GM12878 (cell line): ENCODE measurements around the gene TFDP1. TPM values are rescaled to one million over a fixed set of nuclear protein-coding genes. Genes with fewer than 3 reads are reported as not detected.

ENCODE experiments used
- ATAC-seq: fragments of 200-7000 bp; cut with Tn5 transposase; 3 replicates; pipeline ENCODE4 v1.9.1; 2020; ENCODE audit warnings: mild to moderate bottlenecking, moderate library complexity
- BruUV-seq: library from RNA; stranded (reverse); fragments of 400-500 nt; replicated peaks from 2 replicates; lab custom pipeline; 2021; lab: Mats Ljungman, UMichigan
- CTCF ChIA-PET: fragments of 300-600 bp; sonication (Branson Sonifier 250); formaldehyde crosslinking; extraction: SDS; loops from one replicate; lab custom pipeline; 2021; ENCODE audit warnings: inconsistent platforms; lab: Yijun Ruan, JAX
- POLR2A ChIA-PET: fragments of 350-600 bp; formaldehyde crosslinking; extraction: SDS; loops from one replicate; lab custom pipeline; 2021; ENCODE audit warnings: inconsistent platforms; lab: Charles Lee
- RAD21 ChIA-PET: fragments of 300-600 bp; sonication (Branson Sonifier 250); formaldehyde crosslinking; loops from one replicate; lab custom pipeline; 2023; ENCODE audit warnings: antibody characterized with exemption; ENCODE audit not compliant: unreplicated experiment; lab: Charles Lee
- SMC1A ChIA-PET: fragments of 300-600 bp; sonication (Branson Sonifier 250); formaldehyde crosslinking; loops from one replicate; lab custom pipeline; 2023; ENCODE audit not compliant: unreplicated experiment, uncharacterized antibody; lab: Charles Lee
- DNase-seq: peaks from one replicate; pipeline ENCODE4 v3.0.0-alpha.2; 2011; ENCODE audit warnings: low read depth, low spot score
- FAIRE-seq: peaks from 3 replicates; lab custom pipeline; 2011; peaks lifted over from hg19 to GRCh38; lab: Jason Lieb, UNC
- H2AFZ ChIP-seq: 2 replicates; pipeline ENCODE4 v1.6.0; 2011; ENCODE audit warnings: low read depth, low read length, control low read depth; ENCODE audit not compliant: control insufficient read depth
- H3K27ac ChIP-seq: 2 replicates; pipeline ENCODE4 v1.5.1; 2011; ENCODE audit warnings: control low read depth; ENCODE audit not compliant: control insufficient read depth, insufficient read depth
- H3K27me3 ChIP-seq, 2 experiments: replicated peaks in 1 of 2; 2 replicates each; pipeline versions ENCODE4 v1.6.0 to v1.6.1; 2011; ENCODE audit warnings: low read length in 1 of 2; ENCODE audit not compliant: control insufficient read depth in 2 of 2, insufficient read depth in 2 of 2
- H3K36me3 ChIP-seq, 2 experiments: 2 replicates each; pipeline ENCODE4 v1.5.1; 2011; ENCODE audit warnings: low read length in 1 of 2; ENCODE audit not compliant: control insufficient read depth in 2 of 2, insufficient read depth in 2 of 2
- H3K4me1 ChIP-seq: 2 replicates; pipeline ENCODE4 v1.6.1; 2011; ENCODE audit warnings: mild to moderate bottlenecking, low read length, moderate library complexity, mixed read lengths; ENCODE audit not compliant: control insufficient read depth, insufficient read depth
- H3K4me2 ChIP-seq: 2 replicates; pipeline ENCODE4 v1.6.0; 2011; ENCODE audit warnings: control low read depth; ENCODE audit not compliant: control insufficient read depth, insufficient read depth
- H3K4me3 ChIP-seq: fragments of 200-600 bp; sonication (generic); 2 replicates; pipeline ENCODE4 v1.5.1; 2016
- H3K79me2 ChIP-seq: 2 replicates; pipeline ENCODE4 v1.6.0; 2011; ENCODE audit warnings: low read length; ENCODE audit not compliant: control insufficient read depth, insufficient read depth
- H3K9ac ChIP-seq: 2 replicates; pipeline ENCODE4 v1.8.0; 2011; ENCODE audit warnings: low read length, control low read depth, mixed read lengths; ENCODE audit not compliant: control insufficient read depth, insufficient read depth
- H3K9me3 ChIP-seq: replicated peaks from 3 replicates; pipeline ENCODE4 v1.5.1; 2011; ENCODE audit warnings: mild to moderate bottlenecking, low read length; ENCODE audit not compliant: control insufficient read depth, insufficient read depth
- H4K20me1 ChIP-seq: 2 replicates; pipeline ENCODE4 v1.6.0; 2011; ENCODE audit not compliant: control insufficient read depth, insufficient read depth
- CHD2 ChIP-seq: IDR thresholded peaks from 2 replicates; pipeline ENCODE4 v1.6.1; 2011; ENCODE audit warnings: low read depth, low read length, improper control_type of control experiment, borderline replicate concordance
- RUNX3 ChIP-seq: IDR thresholded peaks from 2 replicates; pipeline ENCODE4 v1.6.1; 2012; ENCODE audit warnings: low read length, inconsistent platforms
- YY1 ChIP-seq: IDR thresholded peaks from 2 replicates; pipeline ENCODE4 v1.6.1; 2011; ENCODE audit warnings: low read depth, mild to moderate bottlenecking, low read length
- ZNF622 ChIP-seq: fragments of 450-650 bp; IDR thresholded peaks from 2 replicates; pipeline ENCODE4 v1.6.1; 2017; ENCODE audit warnings: mild to moderate bottlenecking, inconsistent platforms
- WGBS: methylation state at CpG from one replicate; pipeline ENCODE4 v1.1.6; 2016; ENCODE audit warnings: low lambda C conversion rate; ENCODE audit not compliant: insufficient replicate concordance, insufficient coverage; ENCODE audit errors: missing lambda C conversion rate; 5-methylcytosine and 5-hydroxymethylcytosine counted together
- in situ Hi-C: fragments of 300-500 bp; cut with MboI; formaldehyde crosslinking; loops from 9 replicates; pipeline ENCODE4 v1.14.3; 2018; ENCODE audit warnings: mixed read lengths
- intact Hi-C: fragments of 100-400 bp; cut with micrococcal nuclease; formaldehyde crosslinking; loops from one replicate; pipeline ENCODE4 v1.14.2; 2022; ENCODE audit not compliant: unreplicated experiment
- polyA plus RNA-seq, 11 experiments: library from polyadenylated mRNA; depleted of rRNA in 4 of 11; unstranded in 6 of 11; stranded (reverse) in 5 of 11; fragments of >200 nt; fragmentation: Nextera tagmentation in 4 of 11; fragmentation: Illumina TruSeq in 1 of 11; extraction: Ambion mirVana in 4 of 11; extraction: Trizol in 1 of 11; gene quantifications; 1 replicate in 1 of 11; 2 replicates in 10 of 11; pipeline versions ENCODE4 v1.2.1 to v1.2.3, GENCODE V29; 2011 to 2016; ENCODE audit warnings: inconsistent platforms in 2 of 11, missing spikeins in 2 of 11, low read depth in 1 of 11
- total RNA-seq, 4 experiments: library from RNA; depleted of rRNA in 3 of 4; stranded (reverse); fragments of >200 nt in 3 of 4; fragmentation: Illumina TruSeq in 1 of 4; extraction: Trizol in 1 of 4; gene quantifications; 2 replicates each; pipeline versions ENCODE4 v1.2.1 to v1.2.3, GENCODE V29; 2013 to 2021

The TFDP1 gene
- total and polyA plus RNA-seq, 10 of the 15 experiments (the other 5 are each of a cell fraction or from before 2014, with no cell fraction given) = 37.7 to 254 (median 119) TPM

DNA sequence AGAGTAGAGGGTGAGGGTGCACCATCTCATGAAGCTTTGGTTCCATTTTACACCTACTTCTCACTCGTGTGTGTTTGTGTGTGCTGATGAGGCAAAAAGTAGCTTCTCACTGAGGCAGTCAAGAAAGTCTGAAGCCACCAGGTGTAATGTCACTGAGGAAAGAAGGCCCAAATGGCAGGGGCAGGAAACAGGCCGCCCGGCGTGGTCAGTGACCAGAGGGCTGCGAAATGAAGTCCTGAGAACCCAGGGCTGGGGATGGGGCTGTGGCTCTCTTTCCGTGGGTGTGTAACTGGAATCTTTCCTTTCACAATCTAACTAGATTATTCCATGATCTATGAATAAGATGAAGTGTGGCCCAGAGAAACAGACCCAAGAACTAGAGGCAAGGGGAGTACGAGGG, 25.5 kb upstream of the TFDP1 start (continued):
- no peak for TF ChIP-seq YY1
- TF ChIP-seq, all 136 proteins: peak for 0

DNA sequence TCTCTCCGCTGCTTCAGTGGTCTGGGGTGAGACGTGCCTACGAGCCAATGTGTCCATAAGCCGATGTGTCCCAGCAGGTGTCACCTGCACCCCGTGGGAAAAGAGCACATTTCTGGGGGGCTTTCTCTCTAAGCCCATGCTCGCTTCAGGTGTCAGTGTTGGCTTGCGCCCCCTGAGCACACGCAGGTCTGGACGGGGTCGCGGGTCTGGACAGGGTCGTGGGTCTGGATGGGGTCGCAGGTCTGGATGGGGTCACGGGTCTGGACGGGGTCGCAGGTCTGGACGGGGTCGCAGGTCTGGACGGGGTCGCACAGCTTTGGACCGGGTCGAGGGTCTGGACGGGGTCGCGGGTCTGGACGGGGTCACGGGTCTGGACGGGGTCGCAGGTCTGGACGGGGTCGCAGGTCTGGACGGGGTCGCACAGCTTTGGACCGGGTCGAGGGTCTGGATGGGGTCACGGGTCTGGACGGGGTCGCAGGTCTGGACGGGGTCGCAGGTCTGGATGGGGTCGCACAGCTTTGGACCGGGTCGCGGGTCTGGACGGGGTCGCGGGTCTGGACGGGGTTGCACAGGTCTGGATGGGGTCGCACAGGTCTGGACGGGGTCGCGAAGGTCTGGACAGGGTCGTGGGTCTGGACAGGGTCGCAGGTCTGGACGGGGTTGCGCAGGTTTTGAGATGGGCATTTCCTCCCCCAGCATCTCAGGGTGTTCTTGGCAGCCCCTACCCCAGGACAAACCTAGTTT, 24.5 kb upstream of the TFDP1 start:
- no peaks in the 10 kb centered on the region for H3K4me1 ChIP-seq
- DNase-seq = no peak
- ChIA-PET CTCF (interaction anchor here (0.6 kb wide), 1 partner anchor 25 kb away, joined by 3 read pairs; no protein-coding TSS in a partner anchor), RAD21 (no interaction called here), POLR2A (no interaction called here), SMC1A (no interaction called here)
- H3K79me2 ChIP-seq = no peaks in the 10 kb centered on the region
- H3K9ac ChIP-seq = no peak overlapping the region
- no peak for ATAC-seq
- H3K4me2 ChIP-seq = no peak overlapping the region
- WGBS = 73% methylated on average over 40 of the region's 56 CpGs
- in situ Hi-C loops = no loop called here
- no peaks in the 10 kb centered on the region for H3K9me3 ChIP-seq
- no peak for FAIRE-seq
- no peaks in the 10 kb centered on the region for H3K36me3 ChIP-seq
- H4K20me1 ChIP-seq = no peaks in the 10 kb centered on the region; the same call in 1 of the 2 replicates
- no TSS peak for BruUV-seq
- H3K27me3 ChIP-seq = no peaks in the 10 kb centered on the region
- TF ChIP-seq CHD2 (no peak), YY1 (no peak), ZNF622 (no peak), RUNX3 (no peak)
- H3K27ac ChIP-seq = no peak overlapping the region
- H2AFZ ChIP-seq = no peak overlapping the region
- no peak overlapping the region for H3K4me3 ChIP-seq
- intact Hi-C loops = loop anchor here (2.0 kb wide), 1 partner anchor 23 kb away; no protein-coding TSS in a partner anchor
